ENCODE measurements around the gene NOP14.
A peak's percentile ranks its signal among the peaks of the same experiment; 100 is the strongest.
"Not testable (repeated sequence)": the region's sequence is repeated elsewhere in the genome, so short reads cannot be mapped to it uniquely, and the experiment has no call there.

NOP14 gene

DNA sequence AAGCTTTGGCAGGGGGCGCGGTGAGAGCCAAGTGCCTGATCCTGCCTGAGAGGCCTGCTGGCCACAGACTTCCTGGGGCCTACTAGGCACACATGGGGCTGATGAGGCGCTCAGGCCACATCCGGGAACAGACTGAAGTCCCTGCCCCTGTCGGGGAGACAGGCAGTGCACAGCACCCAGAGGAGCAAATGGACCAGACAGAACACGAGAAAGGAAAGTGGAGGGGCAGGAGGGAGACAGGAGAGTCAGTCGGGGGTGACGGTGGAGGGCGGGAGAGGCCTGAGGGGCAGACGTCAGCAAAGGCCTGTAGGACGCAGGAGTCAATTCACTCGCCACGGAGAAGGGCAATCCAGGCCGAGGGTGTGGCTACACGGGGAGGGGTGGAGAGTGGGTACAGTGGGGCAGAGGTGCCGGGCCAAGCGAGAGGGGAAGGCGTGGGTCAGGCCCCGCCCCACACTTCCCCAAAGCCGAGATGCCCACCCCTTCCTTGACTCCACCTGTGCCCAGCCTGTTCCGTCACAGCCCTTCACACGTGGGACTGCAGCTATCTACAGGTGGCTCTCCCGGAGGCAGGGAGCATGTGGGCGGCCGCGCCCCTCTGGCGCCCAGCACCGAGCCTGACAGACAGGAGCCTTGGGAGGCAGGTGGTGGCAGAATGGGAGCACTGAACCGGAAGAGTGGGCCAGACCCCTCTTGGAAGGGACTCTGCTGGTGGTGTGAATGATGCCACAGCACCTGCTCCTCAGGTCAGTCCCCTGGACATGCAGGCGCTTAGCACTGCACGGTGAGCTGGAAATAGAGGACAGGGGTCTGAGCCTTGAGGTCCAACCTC lies 20.5 kb downstream of the NOP14 start:
- no peak for DNase-seq (ENCODE audit: low read depth)

DNA sequence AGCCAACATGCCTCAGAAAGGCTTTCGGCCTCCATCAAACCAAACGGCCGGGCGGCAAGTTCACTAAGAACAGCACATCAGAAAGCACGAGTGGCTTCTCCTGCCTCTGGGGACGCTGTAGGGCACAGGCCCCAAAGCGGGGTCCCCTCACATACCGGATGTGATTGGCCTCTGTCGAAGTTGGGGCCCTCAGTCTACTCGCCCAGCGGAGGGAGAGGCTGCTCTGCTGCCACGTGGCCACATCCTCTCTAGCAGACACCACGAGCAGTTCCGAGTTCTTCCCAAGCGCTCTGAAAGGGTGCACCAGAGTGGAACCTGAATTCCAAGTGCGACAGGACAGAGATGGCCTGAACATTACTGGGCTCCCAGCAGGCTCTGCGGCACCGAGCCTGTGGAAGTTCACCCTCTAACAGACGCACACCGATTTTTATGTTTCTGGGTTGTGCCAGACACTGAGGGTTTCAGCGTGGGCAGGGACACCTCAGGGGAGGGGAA lies 21.1 kb downstream of the NOP14 start:
- no peak for DNase-seq (ENCODE audit: low read depth)

DNA sequence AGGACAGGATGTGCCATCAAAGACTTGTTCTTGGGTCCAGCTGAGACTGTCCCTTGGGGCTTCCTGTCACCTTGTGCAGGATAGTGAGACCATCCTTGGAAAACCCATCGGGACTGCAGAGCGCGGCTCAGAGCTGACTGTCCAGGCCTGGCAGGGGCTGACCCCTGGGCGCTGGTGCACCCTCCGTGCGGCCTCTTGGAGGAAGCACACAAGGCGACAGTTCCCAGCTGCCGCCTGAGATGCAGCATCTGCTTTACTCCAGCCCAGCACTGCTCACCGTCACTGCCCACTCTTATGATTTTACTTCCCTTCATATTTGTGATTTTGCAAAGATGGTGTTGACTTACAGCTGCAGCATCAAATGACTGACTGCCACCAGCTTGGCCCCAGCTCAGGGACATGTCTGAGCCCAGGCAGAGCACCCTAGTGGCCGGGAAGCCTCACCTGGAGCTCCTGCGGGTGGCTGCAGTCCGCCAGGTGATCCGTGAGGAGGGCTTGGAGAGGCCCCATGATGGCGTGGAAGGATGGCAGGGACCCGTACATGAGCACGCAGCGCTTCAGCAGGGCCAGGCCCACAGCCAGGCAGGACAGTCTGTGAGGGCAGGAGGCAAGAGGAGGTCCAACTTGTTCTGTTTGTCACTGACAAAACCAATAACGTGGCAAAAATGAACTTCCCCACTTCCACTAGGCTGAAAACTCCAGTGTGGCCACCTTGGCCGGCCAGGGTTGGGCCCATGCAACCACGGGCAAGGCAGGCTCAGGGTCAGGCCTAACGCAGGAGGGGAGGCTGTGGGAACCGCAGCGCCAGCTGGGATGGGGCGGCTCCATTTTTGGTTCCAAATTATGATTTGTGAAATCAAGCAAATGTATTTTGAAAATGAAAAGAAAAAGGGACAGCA lies 21.8 kb downstream of the NOP14 start:
- no peak for DNase-seq (ENCODE audit: low read depth)

DNA sequence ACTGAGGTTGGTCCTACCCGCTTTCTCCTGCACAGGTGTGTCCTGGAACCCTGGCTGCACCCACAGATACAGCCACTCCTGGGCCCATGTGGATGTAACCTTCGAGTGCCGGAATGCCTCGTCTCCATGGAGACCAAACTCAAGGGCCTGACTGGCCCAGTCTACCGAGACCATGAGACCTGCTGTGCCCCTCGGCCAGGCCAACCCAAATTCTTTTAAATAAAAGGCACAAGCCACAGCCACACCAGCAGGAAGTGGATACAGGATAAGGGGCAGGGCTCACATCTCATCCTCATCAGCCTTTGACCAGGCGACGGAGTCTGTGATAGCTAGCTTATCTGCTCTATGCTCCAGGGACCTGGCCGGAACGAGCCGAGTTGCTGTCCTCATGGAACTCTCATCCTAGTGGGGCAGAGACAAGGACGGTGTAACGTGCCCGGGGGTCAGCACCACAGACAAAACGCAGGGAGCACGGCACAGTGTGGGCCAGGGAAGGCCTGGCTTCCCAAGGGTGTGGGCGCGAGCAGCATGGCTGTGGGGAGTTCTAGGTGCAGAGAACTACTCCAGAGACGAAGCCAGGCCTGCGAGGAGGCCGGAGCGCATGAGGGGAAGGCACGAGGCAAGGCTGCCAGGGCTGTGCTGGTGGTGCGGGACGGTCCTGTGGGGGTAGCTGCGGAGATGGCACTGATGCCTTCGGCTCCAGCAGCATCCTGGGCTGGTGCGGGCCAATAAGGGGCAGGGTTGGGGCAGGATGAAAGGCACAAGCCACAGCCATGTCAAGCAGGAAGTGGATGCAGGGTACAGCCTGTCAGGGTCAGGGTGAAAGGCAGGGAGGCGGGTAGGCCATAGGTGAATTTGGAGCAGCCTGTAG lies 22.7 kb downstream of the NOP14 start:
- no peak for DNase-seq (ENCODE audit: low read depth)

DNA sequence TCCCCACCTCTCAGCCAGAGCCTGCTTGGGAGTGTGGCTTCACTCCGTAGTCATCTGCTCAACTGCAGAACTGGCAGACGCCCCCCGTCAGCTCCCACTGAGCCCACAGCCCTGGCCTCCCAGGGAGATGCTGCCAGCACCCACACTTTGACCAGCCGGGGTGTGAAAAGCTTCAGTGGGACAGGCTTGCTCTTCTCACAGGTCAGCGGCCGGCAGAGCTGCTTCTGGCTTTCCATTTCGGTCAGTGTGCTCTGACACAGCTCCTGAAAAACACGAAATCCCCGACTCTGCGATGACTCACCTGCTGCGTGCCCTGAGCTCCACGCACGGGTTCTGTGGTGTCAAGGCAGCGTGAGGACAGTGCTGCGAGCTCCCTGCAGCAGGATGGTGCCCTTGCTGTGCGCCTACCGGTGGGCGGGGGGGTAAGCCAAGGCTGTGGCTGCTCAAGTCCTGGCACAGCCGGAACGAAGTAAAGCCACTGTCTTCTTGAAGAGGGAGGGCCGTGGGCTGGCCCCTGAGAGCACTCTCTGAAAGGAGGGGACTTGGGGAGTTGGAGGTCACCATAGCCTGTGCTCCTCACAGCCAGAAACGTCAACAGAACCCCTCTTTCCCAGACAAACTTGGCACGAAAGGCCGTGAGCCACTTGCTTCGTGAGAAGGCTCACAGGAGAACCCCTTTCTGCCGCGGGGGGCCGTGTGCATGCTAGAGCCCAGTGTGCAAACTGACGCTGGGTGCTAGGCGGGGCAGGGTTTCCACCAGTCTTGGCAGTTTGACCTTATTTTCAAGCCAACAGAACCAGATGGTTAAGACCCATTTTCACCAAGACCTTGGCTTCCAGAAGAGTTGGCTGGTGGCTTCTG lies 23.6 kb downstream of the NOP14 start:
- DNase-seq (ENCODE audit: low read depth), result no peak

DNA sequence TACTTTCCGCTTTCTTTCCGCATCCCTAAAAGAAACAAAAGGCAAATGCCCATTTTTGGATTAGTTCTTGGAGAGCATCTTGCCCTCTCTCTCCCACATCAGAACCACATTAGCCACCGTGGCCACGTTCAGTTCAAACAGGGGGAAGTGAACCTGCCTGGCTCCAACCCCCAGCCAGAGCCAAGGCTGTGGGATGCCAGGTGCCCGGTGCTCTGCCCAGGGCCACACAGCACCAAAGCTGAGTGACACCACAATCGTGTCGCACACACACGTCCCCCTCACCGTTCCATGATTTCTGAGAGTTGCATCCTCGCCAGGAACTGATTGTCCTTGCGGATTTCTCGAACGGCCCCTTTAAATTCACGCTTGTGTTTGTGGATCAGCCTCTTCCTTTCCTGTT lies 24.3 kb downstream of the NOP14 start:
- DNase-seq (ENCODE audit: low read depth), result no peak

DNA sequence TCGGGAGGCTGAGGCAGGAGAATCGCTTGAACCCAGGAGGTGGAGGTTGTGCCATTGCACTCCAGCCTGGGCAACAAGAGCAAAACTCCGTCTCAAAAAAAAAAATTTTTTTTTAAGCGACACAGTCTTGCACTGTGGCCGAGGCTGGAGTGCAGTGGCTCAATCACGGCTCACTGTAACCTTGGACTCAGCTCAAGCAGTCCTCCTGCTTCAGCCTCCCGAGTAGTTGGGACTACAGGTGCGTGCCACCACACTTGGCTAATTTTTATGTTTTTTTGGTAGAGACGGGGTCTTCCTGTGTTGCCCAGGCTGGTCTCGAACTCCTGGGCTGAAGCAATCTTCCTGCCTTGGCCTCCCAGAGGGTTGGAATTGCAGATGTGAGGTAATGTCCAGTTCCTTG lies 24.8 kb downstream of the NOP14 start:
- not testable (repeated sequence) for DNase-seq (ENCODE audit: low read depth)

DNA sequence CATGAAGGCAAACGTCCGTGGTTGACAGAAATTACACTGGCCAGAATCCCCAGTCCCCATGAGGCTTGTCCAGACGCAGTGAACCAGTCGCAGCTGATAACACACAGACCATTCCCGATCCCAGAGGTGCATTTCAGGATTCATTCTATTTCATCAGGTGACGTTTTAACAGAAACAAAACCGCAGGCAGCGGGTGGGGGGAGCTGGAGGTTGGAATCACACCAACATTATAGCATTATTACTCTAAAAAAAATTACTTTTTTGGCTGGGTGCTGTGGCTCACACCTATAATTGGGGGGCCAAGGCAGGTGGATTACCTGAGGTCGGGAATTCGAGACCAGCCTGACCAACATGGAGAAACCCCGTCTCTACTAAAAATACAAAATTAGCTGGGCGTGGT lies 25.2 kb downstream of the NOP14 start:
- DNase-seq (ENCODE audit: low read depth), result no peak

DNA sequence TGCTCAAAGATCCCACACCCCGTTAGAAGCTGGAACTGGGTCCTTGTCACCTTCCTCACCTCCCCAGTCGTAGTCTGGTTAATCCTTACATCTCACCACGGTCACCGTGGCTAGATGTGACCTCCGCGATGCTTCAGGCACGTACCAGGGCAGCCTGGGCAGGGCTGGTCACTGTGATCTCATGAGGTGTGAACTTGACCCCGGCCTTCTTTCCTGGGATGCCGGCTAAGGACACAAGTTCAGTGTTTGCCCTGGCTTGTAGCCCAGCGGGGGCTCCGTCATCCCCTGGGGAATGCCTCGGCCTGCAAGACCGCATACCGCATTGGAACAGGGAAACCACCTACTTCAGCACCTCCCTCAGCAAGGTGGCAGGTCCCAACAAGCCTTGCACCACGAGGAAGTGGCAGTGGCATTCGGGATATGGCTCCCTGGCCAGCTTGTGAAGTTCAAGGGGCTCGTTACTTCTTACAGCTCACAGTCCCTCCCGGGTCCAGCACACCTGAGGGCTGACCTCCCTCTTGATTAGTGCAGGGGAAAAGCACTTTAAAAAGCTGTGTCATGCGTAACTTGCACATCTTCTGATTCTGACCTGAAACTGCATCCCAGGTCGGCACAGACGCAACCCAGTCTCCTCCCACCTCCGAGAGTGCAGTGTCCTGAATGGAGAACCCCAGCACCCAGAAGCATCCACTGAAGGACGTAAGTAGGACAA lies 25.9 kb downstream of the NOP14 start:
- DNase-seq (ENCODE audit: low read depth), result peak; percentile 65

DNA sequence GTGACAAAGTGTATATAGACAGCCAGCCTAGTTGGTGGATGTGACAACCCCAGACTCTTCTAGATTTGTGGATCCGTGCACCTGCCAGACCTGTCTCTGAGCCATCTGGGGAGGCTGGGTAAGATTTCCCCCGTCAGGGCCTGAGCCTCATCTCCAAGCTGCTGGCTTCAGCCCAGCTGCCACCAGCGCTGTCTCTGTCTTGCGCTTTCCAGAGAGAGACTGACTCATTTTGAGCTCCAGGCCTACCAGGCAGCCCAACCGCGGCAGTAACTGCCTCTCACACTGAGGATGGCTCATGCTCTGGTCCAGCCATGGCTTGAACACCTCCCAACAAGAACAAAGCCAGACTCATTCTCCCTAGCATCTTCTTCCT lies 26.4 kb downstream of the NOP14 start:
- DNase-seq (ENCODE audit: low read depth), result peak; percentile 85

DNA sequence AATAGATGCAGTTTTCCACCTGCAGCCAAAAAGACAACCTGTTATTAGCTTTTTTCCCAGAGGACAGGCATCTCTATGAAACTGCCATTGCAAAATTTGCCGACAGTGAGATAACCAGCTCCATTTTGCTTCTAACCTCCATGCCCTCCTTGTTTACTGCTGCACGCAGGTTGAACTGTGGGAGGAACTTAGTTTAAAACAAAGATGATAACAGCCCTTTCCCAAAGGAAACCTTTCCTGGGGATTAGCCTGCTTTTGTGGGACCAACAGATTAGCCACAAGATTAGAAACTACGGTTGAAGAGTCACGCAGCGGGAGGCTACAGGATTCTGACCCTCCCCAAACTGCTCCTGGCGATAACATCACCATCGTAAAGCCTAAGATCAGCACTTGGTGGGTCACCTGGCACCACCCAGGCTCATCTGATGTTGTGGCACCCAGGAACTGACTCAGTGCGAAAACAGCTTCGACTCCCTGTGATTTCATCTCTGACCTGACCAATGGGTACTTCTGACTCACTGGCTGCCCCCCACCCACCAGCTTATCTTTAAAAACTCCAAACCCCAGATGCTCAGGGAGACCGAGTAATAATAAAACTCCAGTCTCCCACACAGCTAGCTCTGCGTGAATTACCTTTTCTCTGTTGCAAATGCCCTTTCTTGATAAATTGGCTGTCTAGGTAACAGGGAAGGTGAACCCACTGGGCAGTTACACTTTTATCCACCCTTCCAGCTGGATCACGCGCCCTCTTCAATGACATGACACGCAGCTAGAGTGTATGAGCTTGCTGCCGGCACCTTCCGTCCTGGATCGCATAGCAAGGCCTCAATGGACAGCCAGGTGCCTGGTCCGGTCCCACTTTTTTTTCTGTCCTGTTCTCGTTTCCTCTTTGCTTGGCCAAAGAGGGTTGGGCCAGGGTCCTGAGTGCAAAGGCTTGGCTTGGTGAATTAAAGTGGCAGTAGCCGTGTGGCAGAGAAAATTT lies 27.2 kb downstream of the NOP14 start:
- peak; percentile 86 for DNase-seq (ENCODE audit: low read depth)

DNA sequence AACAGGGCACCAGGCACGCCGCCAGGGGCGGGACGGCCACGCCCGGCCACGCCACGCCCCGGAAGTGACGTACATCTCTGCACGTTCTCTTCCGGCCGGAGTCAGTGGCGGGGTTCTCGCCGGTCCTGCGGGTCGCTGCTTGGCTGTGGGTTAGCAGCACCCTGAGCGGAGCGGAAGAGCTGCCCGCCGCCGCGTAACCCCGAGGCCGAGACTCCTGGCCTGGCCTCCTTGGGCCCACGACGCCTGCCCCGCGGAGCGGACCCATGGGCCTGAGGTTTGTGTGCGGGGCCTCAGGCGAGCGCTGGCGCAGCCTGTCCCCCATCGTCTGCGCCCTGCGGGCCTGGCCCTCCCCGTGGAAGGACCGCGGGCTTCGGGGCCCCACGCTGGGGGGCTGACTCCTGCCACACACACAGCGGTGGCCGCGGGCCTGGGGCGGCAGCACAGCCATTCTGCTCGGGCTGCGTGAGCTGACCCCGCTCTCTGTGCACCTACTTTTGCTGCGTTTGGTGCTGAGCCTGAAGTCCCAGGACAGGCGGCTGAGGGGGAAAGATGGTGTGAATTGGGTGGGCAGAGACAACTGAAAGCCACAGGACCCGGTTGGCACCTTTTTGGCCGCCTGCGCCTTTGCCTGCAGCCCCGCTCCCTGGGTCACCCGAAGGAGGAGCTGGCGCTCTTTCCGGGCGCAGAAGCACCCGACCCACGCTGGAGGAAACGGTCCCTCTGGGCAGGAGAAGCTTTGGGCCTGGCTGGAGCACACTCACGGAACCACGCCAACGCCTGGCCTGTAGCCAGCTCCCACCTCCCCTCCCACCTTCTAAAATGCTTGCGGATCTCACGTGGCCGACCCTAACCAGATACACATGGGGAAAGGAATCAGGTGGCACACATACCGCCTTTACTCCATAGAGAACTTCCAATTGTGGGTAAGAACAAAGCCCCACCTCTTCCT lies 28.1 kb downstream of the NOP14 start:
- peak; percentile 87 for DNase-seq (ENCODE audit: low read depth)

DNA sequence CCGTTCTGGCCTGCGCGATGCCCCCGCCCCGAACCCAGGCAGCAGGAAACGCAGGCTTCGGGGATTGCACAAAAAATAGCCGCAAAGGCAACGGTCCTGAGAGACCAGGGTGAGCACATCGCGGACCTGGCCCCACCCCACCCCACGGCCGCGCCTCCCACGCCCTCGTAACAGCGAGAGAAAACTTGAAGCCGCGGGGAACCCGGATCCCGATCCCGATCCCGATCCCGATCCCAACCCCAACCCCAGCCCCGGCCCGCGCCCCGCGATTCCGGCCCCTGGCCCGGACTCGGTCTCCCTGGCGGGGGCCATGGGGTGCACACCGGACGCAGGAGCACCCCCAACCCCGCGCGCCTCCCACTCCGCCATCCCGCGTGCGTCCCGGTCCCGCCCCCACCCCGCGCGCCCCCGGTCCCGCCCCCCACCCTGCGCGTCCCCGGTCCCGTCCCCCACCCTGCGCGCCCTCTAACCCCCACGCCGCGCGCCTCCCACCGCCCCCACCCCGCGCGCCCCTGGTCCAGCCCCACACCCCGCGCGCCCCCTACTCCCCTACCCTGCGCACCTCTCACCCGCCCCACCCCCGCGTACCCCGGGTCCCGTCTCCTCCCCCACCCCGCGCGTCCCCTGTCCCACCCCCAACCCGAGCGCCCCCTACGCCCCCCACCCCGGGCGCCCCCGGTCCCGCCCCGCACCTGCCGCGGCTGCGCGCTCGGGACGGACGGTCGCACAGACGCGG lies 29.0 kb downstream of the NOP14 start:
- DNase-seq (ENCODE audit: low read depth), result peak; percentile 69

DNA sequence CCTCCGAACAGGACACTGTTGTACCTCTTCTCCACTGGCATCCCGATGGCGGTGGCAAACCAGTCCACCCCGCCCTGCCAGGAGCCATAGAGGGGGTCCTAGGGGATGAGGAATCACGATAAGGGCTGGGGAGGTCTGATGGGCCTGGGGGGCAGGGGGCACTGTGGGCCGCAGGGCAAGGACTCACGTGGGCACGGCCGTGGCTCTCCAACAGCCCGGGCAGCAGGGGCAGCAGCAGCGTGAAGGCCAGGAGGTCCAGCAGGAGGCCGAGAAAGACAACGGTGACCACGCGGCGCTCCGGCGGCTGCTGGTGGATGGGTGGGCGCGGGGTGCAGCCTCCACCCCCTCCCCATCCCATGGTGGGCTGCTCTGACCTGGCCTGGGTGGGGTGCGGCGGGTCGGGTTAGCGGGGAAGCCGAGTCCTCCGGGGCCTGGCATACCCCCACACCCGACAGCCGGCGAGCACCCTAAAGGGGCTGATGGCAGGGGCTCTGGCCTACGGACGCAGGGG lies 29.6 kb downstream of the NOP14 start:
- no peak for DNase-seq (ENCODE audit: low read depth)

DNA sequence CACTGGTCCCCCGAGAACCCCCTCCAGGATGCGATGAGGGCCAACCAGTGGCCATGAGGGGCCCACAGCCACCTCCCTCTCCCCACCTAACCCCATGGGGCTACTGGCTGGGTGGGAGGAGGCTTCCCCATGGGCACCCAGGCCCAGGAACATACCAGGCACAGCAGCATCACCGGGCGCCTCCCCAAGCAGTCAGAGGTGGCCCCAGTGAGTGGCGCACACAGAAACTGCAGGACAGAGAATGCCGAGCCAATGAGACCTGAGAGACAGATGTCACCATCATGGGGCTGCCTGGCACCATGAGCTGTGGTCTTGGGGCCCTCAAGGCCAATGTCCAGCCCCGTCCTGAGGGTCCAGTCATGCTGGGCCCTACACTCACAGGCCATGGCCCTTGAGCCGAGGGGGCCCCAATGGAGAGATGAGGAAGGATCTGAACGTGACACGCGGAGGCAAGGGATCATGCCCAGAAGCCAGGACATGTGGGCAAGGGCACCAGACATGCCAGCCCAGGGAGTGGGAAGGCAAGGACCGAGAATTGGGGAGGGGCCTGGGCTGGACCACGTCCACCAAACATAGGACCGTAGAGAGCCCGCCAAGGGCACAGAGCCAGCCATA lies 30.1 kb downstream of the NOP14 start:
- DNase-seq (ENCODE audit: low read depth), result no peak

DNA sequence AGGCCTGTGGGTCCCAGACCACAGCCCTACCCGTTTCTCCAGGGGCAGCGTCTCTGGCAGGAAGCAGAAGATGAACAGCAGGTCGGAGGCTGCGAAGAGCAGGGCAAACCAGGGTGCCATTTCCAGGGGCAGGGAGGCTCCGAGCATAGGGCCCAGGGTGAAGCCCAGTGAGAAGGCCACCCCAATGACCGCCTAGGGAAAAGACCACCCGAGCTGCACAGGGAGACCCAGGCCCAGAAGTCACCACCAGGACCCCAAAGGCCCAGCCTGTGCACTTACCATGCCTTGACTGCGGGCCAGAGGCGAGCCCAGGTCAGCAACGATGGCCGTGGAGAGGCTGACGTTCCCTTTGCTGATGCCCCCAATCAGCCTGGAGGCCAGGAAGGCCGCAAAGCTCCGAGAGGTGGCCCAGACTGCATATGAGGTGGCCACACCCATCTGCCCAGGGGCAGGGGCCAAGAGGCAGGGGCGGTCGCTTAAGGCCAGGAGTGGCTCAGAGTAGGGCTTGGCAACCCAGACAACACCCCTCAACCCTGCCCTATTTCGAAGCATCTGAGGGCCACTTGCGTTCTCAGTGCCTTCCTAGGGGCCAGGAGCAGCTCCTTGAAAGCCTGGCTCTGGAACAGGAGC lies 30.8 kb downstream of the NOP14 start:
- DNase-seq (ENCODE audit: low read depth), result no peak

Measured in iris pigment epithelial cell (primary cell).